Smooth muscle cell (in vitro differentiated cells): Measurements from ENCODE around the gene DGCR2. TPM values are rescaled to one million over a fixed set of nuclear protein-coding genes. Genes with fewer than 3 reads are reported as not detected.

ENCODE experiments used
- DNase-seq: peaks from one replicate; lab custom pipeline; 2025; ENCODE audit not compliant: unreplicated experiment; lab: John Stamatoyannopoulos, UW
- H2AFZ ChIP-seq: fragments of 200-600 bp; sonication (generic); 2 replicates; pipeline ENCODE4 v1.6.0; 2016; ENCODE audit warnings: antibody characterized with exemption, low read depth, mild to moderate bottlenecking
- H3F3A ChIP-seq: fragments of 200-600 bp; sonication (generic); 2 replicates; pipeline ENCODE4 v1.6.0; 2017; ENCODE audit warnings: antibody characterized with exemption, low read depth
- H3K27ac ChIP-seq: fragments of 200-600 bp; sonication (generic); 2 replicates; pipeline ENCODE4 v1.5.1; 2016; ENCODE audit warnings: low read depth, mild to moderate bottlenecking
- H3K27me3 ChIP-seq: fragments of 200-600 bp; sonication (generic); 2 replicates; pipeline ENCODE4 v1.6.1; 2016; ENCODE audit warnings: low read depth, mild to moderate bottlenecking
- H3K36me3 ChIP-seq: fragments of 200-600 bp; sonication (generic); 2 replicates; pipeline ENCODE4 v1.5.1; 2016; ENCODE audit warnings: low read depth
- H3K4me1 ChIP-seq: fragments of 200-600 bp; sonication (generic); 2 replicates; pipeline ENCODE4 v1.5.1; 2016; ENCODE audit warnings: low read depth
- H3K4me2 ChIP-seq: fragments of 200-600 bp; sonication (generic); 2 replicates; pipeline ENCODE4 v1.6.0; 2016; ENCODE audit warnings: mild to moderate bottlenecking
- H3K4me3 ChIP-seq: fragments of 200-600 bp; sonication (generic); 2 replicates; pipeline ENCODE4 v1.5.1; 2016; ENCODE audit warnings: mild to moderate bottlenecking
- H3K79me2 ChIP-seq: fragments of 200-600 bp; sonication (generic); 2 replicates; pipeline ENCODE4 v1.6.0; 2016; ENCODE audit warnings: low read depth, mild to moderate bottlenecking
- H3K9ac ChIP-seq: fragments of 200-600 bp; sonication (generic); 2 replicates; pipeline ENCODE4 v1.6.0; 2016; ENCODE audit warnings: low read depth
- H3K9me3 ChIP-seq: fragments of 200-600 bp; sonication (generic); replicated peaks from 2 replicates; pipeline ENCODE4 v1.5.1; 2016; ENCODE audit warnings: low read depth
- H4K20me1 ChIP-seq: fragments of 200-600 bp; sonication (generic); 2 replicates; pipeline ENCODE4 v1.6.0; 2016; ENCODE audit warnings: low read depth
- CTCF ChIP-seq: fragments of 200-600 bp; sonication (generic); IDR thresholded peaks from 2 replicates; pipeline ENCODE4 v1.5.1; 2017; ENCODE audit warnings: borderline replicate concordance, mild to moderate bottlenecking, antibody characterized with exemption; ENCODE audit not compliant: insufficient read depth, poor library complexity, severe bottlenecking
- WGBS: methylation state at CpG from one replicate; pipeline ENCODE4 v1.1.7; 2016; ENCODE audit warnings: low lambda C conversion rate; 5-methylcytosine and 5-hydroxymethylcytosine counted together
- polyA plus RNA-seq: library from polyadenylated mRNA; unstranded; fragments of >200 nt; fragmentation: Nextera tagmentation; extraction: Ambion mirVana; gene quantifications from 2 replicates; pipeline ENCODE4 v1.2.1, GENCODE V29; 2016
- total RNA-seq: library from RNA; depleted of rRNA; stranded (reverse); fragments of >200 nt; gene quantifications from 2 replicates; pipeline ENCODE4 v1.2.3, GENCODE V29; 2014

The DGCR2 gene
- total and polyA plus RNA-seq, 2 experiments from 2014 or later: 46.7 to 53.2 TPM

DNA sequence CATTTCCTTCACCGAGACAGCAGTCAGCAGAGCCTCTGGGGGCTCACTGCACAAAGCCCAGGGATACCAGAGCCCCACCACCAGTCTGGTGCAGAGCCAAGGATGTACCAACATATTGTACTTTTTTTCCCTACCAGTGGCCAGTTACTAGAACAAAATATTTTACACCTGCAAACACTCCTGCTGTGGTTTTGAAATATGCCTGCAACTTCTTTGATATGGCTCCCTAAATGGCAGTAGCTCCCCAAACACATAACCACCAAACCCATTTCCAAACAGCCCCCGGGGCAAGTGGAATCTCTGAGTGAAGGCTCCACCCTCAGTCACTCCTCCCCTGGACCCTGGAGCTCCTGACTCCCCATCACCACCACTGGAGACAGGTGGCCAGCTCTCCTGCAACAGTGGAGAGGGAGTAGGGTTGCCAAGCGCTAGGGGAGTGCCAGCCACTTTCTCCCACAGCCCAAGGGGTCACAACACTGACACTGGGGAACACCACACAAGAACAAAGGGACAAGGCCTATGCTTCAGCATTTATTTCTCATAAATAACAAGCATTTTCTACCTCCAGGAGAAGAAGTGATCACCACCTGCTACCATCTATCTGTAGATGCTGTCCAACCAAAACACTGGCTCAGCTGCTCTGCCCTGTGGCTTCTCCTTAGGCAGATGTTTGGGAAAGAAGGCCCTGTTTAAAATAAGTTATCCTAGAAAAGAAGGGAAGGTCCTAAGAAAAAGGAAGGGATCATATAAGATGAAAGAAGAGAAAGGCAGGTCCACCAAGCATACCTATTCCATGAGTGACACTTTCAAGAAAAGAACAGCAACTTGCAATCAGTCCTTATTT lies 15.1 kb downstream of the DGCR2 start:
- Histone ChIP-seq H3K4me3 (no peak overlapping the region), H3K27ac (no peak overlapping the region), H3K9me3 (no peaks in the 10 kb centered on the region), H3K27me3 (no peaks in the 10 kb centered on the region), H3K4me1 (peaks cover 10% of the 10 kb centered on the region), H3F3A (no peaks in the 10 kb centered on the region), H3K4me2 (no peak overlapping the region), H3K9ac (no peak overlapping the region), H2AFZ (no peak overlapping the region), H4K20me1 (peaks cover 99% of the 10 kb centered on the region), H3K79me2 (peaks cover 88% of the 10 kb centered on the region), H3K36me3 (no peaks in the 10 kb centered on the region)
- DNase-seq: no peak
- TF ChIP-seq CTCF: no peak
- 100% methylated on average over 3 of the region's 3 CpGs for WGBS

DNA sequence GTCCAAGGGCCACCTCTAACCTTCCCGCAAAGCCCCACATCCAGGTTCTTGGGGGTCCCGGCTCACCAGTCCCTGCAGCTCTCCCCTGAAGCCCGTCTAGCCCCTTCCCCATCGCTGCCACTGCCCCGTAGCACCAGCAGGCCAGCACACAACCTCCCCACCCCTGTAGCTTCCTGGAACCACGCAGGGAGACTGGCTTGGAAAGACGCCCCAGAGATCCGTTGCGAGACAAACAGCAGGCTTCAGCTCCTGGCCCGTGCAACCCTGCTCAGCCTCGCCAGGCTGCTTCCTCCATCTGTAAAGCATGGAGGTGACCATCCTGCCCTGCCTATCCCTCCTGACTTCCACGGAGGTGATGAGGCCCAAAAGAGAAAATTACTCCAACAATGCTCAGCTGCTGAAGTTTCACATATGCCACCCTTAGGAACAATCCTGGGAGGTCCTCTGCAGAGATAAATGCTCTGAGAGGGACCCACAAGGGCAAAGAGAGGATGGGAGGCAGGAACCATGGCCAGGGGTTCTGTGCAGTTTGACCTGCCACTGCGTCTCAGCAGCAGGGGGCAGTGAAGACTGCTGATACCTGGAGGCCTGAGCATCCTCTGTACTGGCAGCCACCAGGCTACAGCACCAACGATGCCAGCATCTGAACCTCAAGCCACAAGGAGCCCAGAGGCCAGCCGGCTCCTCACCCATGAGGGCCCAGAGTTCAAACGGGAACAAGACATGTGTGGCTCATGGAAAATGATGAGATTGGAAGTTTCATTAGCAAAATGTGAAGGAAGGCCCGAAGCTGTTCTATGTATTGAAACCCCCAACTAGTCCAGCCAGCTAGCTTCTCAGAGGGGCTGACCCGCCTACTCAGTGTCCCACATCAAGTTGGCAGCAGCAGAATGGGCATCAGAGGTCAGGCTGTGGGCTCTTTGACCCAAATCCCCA lies 16.1 kb downstream of the DGCR2 start:
- H3K9me3 ChIP-seq: no peaks in the 10 kb centered on the region
- H3K9ac ChIP-seq: no peak overlapping the region
- no peak for TF ChIP-seq CTCF
- peaks cover 97% of the 10 kb centered on the region for H4K20me1 ChIP-seq
- no peaks in the 10 kb centered on the region for H3K27me3 ChIP-seq
- H3K36me3 ChIP-seq: no peaks in the 10 kb centered on the region
- H2AFZ ChIP-seq: no peak overlapping the region
- DNase-seq: no peak
- no peaks in the 10 kb centered on the region for H3F3A ChIP-seq
- 81% methylated on average over 18 of the region's 18 CpGs for WGBS
- peaks cover 86% of the 10 kb centered on the region for H3K79me2 ChIP-seq
- no peak overlapping the region for H3K4me2 ChIP-seq
- H3K27ac ChIP-seq: no peak overlapping the region
- H3K4me3 ChIP-seq: no peak overlapping the region
- H3K4me1 ChIP-seq: peaks cover 4% of the 10 kb centered on the region

GRCh38 chr22:19105456-19105855 lies 16.8 kb downstream of the DGCR2 start:
- no peaks in the 10 kb centered on the region for H3K36me3 ChIP-seq
- DNase-seq: no peak
- H3K4me3 ChIP-seq: no peak overlapping the region
- H3K27ac ChIP-seq: no peak overlapping the region
- WGBS: 99% methylated on average over 8 of the region's 8 CpGs
- H2AFZ ChIP-seq: no peak overlapping the region
- no peaks in the 10 kb centered on the region for H3F3A ChIP-seq
- H3K4me1 ChIP-seq: peaks cover 2% of the 10 kb centered on the region
- H3K9me3 ChIP-seq: no peaks in the 10 kb centered on the region
- H3K4me2 ChIP-seq: no peak overlapping the region
- no peak for TF ChIP-seq CTCF
- H4K20me1 ChIP-seq: peaks cover 97% of the 10 kb centered on the region
- peaks cover 86% of the 10 kb centered on the region for H3K79me2 ChIP-seq
- H3K9ac ChIP-seq: no peak overlapping the region
- H3K27me3 ChIP-seq: no peaks in the 10 kb centered on the region
